ENCODE measurements around the gene OR6J1. TPM values are rescaled to one million over a fixed set of nuclear protein-coding genes. Genes with fewer than 3 reads are reported as not detected.

Gene OR6J1
- total RNA-seq, 4 donors from 2014 or later, result not detected

- Histone ChIP-seq H3K4me1 (peaks cover 3 to 32% (median 12%) of the 10 kb centered on the region in 4 donors), H3K27me3 (no peaks in the 10 kb centered on the region), H3K27ac (no peak overlapping the region), H3K36me3 (peaks cover 0 to 51% (median 35%) of the 10 kb centered on the region in 3 donors), H3K4me3 (no peak overlapping the region), H3K9me3 (no peaks in the 10 kb centered on the region)
- no peak for DNase-seq (ENCODE audit: low spot score in 2 of 2)
- 92 to 95% methylated on average over 2 of the region's 2 CpGs for WGBS, 2 donors
- TF ChIP-seq POLR2A (IDR thresholded peaks at IDR 0.05), result no peak
- no peak for TF ChIP-seq CTCF (IDR thresholded peaks at IDR 0.05)
- TF ChIP-seq EP300 (IDR thresholded peaks at IDR 0.05), result no peak
These were observed 42.7 kb downstream of the OR6J1 start for GRCh38 chr14:22601456-22601855.

GRCh38 chr14:22600027-22600426, 44.1 kb downstream of the OR6J1 start:
- DNase-seq (ENCODE audit: low spot score in 2 of 2), result no peak
- TF ChIP-seq CTCF (IDR thresholded peaks at IDR 0.05) (no peak), EP300 (IDR thresholded peaks at IDR 0.05) (no peak), POLR2A (IDR thresholded peaks at IDR 0.05) (no peak)
- Histone ChIP-seq H3K27ac (no peak overlapping the region), H3K27me3 (no peaks in the 10 kb centered on the region), H3K9me3 (no peaks in the 10 kb centered on the region), H3K36me3 (peaks cover 0 to 37% (median 23%) of the 10 kb centered on the region in 3 donors), H3K4me1 (peaks cover 3 to 32% (median 12%) of the 10 kb centered on the region in 4 donors), H3K4me3 (no peak overlapping the region)

- DNase-seq (ENCODE audit: low spot score in 2 of 2), result no peak
- Histone ChIP-seq H3K9me3 (no peaks in the 10 kb centered on the region), H3K4me1 (peaks cover 3 to 32% (median 12%) of the 10 kb centered on the region in 4 donors), H3K36me3 (peaks cover 0 to 30% (median 20%) of the 10 kb centered on the region in 3 donors), H3K27ac (peak overlapping the region in 3 of 4 donors; percentile 86 to 95 (median 91)), H3K27me3 (no peaks in the 10 kb centered on the region), H3K4me3 (peak overlapping the region; percentile 66 to 81 (median 73))
- TF ChIP-seq POLR2A (IDR thresholded peaks at IDR 0.05), result no peak
- TF ChIP-seq CTCF (IDR thresholded peaks at IDR 0.05), result no peak
- no peak for TF ChIP-seq EP300 (IDR thresholded peaks at IDR 0.05)
- WGBS, 2 donors, result 77 to 89% methylated on average over 3 of the region's 3 CpGs
These were observed 44.8 kb downstream of the OR6J1 start for GRCh38 chr14:22599349-22599748.

- peaks cover 0 to 25% (median 15%) of the 10 kb centered on the region in 3 donors for H3K36me3 ChIP-seq
- no peaks in the 10 kb centered on the region for H3K27me3 ChIP-seq
- H3K4me3 ChIP-seq, result peak overlapping the region; percentile 66 to 81 (median 73)
- H3K9me3 ChIP-seq, result no peaks in the 10 kb centered on the region
- H3K4me1 ChIP-seq, result peaks cover 3 to 32% (median 12%) of the 10 kb centered on the region in 4 donors
- H3K27ac ChIP-seq, result peak overlapping the region; percentile 81 to 95 (median 88)
- TF ChIP-seq CTCF (IDR thresholded peaks at IDR 0.05) (peak in 3 of 5 experiments; percentile 17 to 41 (median 20)), EP300 (IDR thresholded peaks at IDR 0.05) (no peak)
- 1% methylated on average over 5 of the region's 5 CpGs for WGBS, 2 donors
- peak in 1 of 2 donors; percentile 33 for DNase-seq (ENCODE audit: low spot score in 2 of 2)
These were observed 45.3 kb downstream of the OR6J1 start for GRCh38 chr14:22598896-22599244.

GRCh38 chr14:22598099-22598895, 45.9 kb downstream of the OR6J1 start, which contains the start of gene ABHD4:
TSS of gene ABHD4 (plus strand) at chr14:22598300. CDS start at chr14:22598307, 7 bp downstream.
- TF ChIP-seq POLR2A (IDR thresholded peaks at IDR 0.05), result peak; percentile 80 to 90
- TF ChIP-seq CTCF (IDR thresholded peaks at IDR 0.05), result peak in 3 of 5 experiments; percentile 8 to 27 (median 8)
- peak in 1 of 2 donors; percentile 91 for TF ChIP-seq EP300 (IDR thresholded peaks at IDR 0.05)
- Histone ChIP-seq H3K27ac (peak within 1 kb of the TSS; percentile 81 to 95 (median 88)), H3K4me3 (peak within 1 kb of the TSS; percentile 66 to 81 (median 73)), H3K27me3 (no peaks in the 10 kb centered on the region), H3K4me1 (peaks cover 3 to 32% (median 12%) of the 10 kb centered on the region in 4 donors), H3K36me3 (peaks cover 0 to 20% (median 9%) of the 10 kb centered on the region in 3 donors), H3K9me3 (no peaks in the 10 kb centered on the region)
- DNase-seq (ENCODE audit: low spot score in 2 of 2), result peak; percentile 76 to 78
- 1% methylated on average over 42 to 44 of the region's 49 CpGs for WGBS, 2 donors

Measured in tibial nerve (tissue), 4 donors.